ENCODE results near the gene MGME1.

MGME1 gene

GRCh38 chr20:17941087-17941825 lies 27.6 kb upstream of the MGME1 start:
- POLR2A ChIA-PET, result interaction anchor here (1.3 kb wide), 1 partner anchor 14 kb away, joined by 4 read pairs; no protein-coding TSS in a partner anchor
- CTCF ChIA-PET, result no interaction called here
- no peak for DNase-seq (ENCODE audit: extremely low spot score)
- no peak for TF ChIP-seq SP1 (IDR thresholded peaks at IDR 0.05)
- no peak for TF ChIP-seq PKNOX1 (IDR thresholded peaks at IDR 0.05)
- TF ChIP-seq FOXA1 (IDR thresholded peaks at IDR 0.05), result no peak
- TF ChIP-seq ELF4 (IDR thresholded peaks at IDR 0.05), result no peak
- no peak for TF ChIP-seq BHLHE40 (IDR thresholded peaks at IDR 0.05; ENCODE audit: borderline replicate concordance)
- no peak for TF ChIP-seq L3MBTL2 (conservative IDR thresholded peaks at IDR 0.05)
- TF ChIP-seq ZNF384 (IDR thresholded peaks at IDR 0.05), result no peak
- no peak for TF ChIP-seq SUZ12 (IDR thresholded peaks at IDR 0.05)
- TF ChIP-seq LEF1 (IDR thresholded peaks at IDR 0.05; ENCODE audit: borderline replicate concordance), result no peak
- no peak for TF ChIP-seq FOXK2 (IDR thresholded peaks at IDR 0.05)
- TF ChIP-seq CTBP1 (IDR thresholded peaks at IDR 0.05; ENCODE audit: borderline replicate concordance), result no peak

GRCh38 chr20:17941826-17942196 lies 27.0 kb upstream of the MGME1 start:
- no peak for DNase-seq (ENCODE audit: extremely low spot score)
- CTCF ChIA-PET, result no interaction called here
- no peak for TF ChIP-seq ARNT (IDR thresholded peaks at IDR 0.05)
- TF ChIP-seq LEF1 (IDR thresholded peaks at IDR 0.05; ENCODE audit: borderline replicate concordance), result no peak
- no peak for TF ChIP-seq PKNOX1 (IDR thresholded peaks at IDR 0.05)
- no peak for TF ChIP-seq CTBP1 (IDR thresholded peaks at IDR 0.05; ENCODE audit: borderline replicate concordance)
- TF ChIP-seq FOXA1 (IDR thresholded peaks at IDR 0.05), result no peak
- TF ChIP-seq NFRKB (IDR thresholded peaks at IDR 0.05), result no peak
- TF ChIP-seq SUZ12 (IDR thresholded peaks at IDR 0.05), result no peak
- no peak for TF ChIP-seq ZNF384 (IDR thresholded peaks at IDR 0.05)
- no peak for TF ChIP-seq ELF4 (IDR thresholded peaks at IDR 0.05)
- TF ChIP-seq TARDBP (IDR thresholded peaks at IDR 0.05), result no peak
- TF ChIP-seq L3MBTL2 (conservative IDR thresholded peaks at IDR 0.05), result no peak
- TF ChIP-seq SP1 (IDR thresholded peaks at IDR 0.05), result no peak
- TF ChIP-seq FOXM1 (IDR thresholded peaks at IDR 0.05; ENCODE audit: borderline replicate concordance), result no peak
- no peak for TF ChIP-seq BHLHE40 (IDR thresholded peaks at IDR 0.05; ENCODE audit: borderline replicate concordance)
- TF ChIP-seq FOXK2 (IDR thresholded peaks at IDR 0.05), result no peak
- TF ChIP-seq HDGF (IDR thresholded peaks at IDR 0.05; ENCODE audit: borderline replicate concordance), result no peak
- POLR2A ChIA-PET, result no interaction called here

- no peak for DNase-seq (ENCODE audit: extremely low spot score)
- TF ChIP-seq L3MBTL2 (conservative IDR thresholded peaks at IDR 0.05) (no peak), LEF1 (IDR thresholded peaks at IDR 0.05; ENCODE audit: borderline replicate concordance) (no peak), SUZ12 (IDR thresholded peaks at IDR 0.05) (no peak), PKNOX1 (IDR thresholded peaks at IDR 0.05) (no peak), HDGF (IDR thresholded peaks at IDR 0.05; ENCODE audit: borderline replicate concordance) (no peak), NFRKB (IDR thresholded peaks at IDR 0.05) (no peak), CTBP1 (IDR thresholded peaks at IDR 0.05; ENCODE audit: borderline replicate concordance) (no peak), ELF4 (IDR thresholded peaks at IDR 0.05) (no peak), ARNT (IDR thresholded peaks at IDR 0.05) (no peak), BHLHE40 (IDR thresholded peaks at IDR 0.05; ENCODE audit: borderline replicate concordance) (no peak), FOXK2 (IDR thresholded peaks at IDR 0.05) (no peak), FOXM1 (IDR thresholded peaks at IDR 0.05; ENCODE audit: borderline replicate concordance) (no peak), FOXA1 (IDR thresholded peaks at IDR 0.05) (no peak), TARDBP (IDR thresholded peaks at IDR 0.05) (no peak)
- ChIA-PET POLR2A (no interaction called here), CTCF (no interaction called here)
Observed at GRCh38 chr20:17943343-17943742, 25.5 kb upstream of the MGME1 start.

GRCh38 chr20:17944854-17945474 lies 23.9 kb upstream of the MGME1 start:
- TF ChIP-seq SP1 (IDR thresholded peaks at IDR 0.05) (no peak), BHLHE40 (IDR thresholded peaks at IDR 0.05; ENCODE audit: borderline replicate concordance) (no peak), PKNOX1 (IDR thresholded peaks at IDR 0.05) (no peak), ARNT (IDR thresholded peaks at IDR 0.05) (no peak), FOXK2 (IDR thresholded peaks at IDR 0.05) (no peak), HDGF (IDR thresholded peaks at IDR 0.05; ENCODE audit: borderline replicate concordance) (no peak), L3MBTL2 (conservative IDR thresholded peaks at IDR 0.05) (no peak), TARDBP (IDR thresholded peaks at IDR 0.05) (no peak), ELF4 (IDR thresholded peaks at IDR 0.05) (no peak), ZNF384 (IDR thresholded peaks at IDR 0.05) (no peak), FOXM1 (IDR thresholded peaks at IDR 0.05; ENCODE audit: borderline replicate concordance) (no peak), LEF1 (IDR thresholded peaks at IDR 0.05; ENCODE audit: borderline replicate concordance) (no peak), SUZ12 (IDR thresholded peaks at IDR 0.05) (no peak), NFRKB (IDR thresholded peaks at IDR 0.05) (no peak), FOXA1 (IDR thresholded peaks at IDR 0.05) (no peak), CTBP1 (IDR thresholded peaks at IDR 0.05; ENCODE audit: borderline replicate concordance) (no peak)
- DNase-seq (ENCODE audit: extremely low spot score), result no peak
- POLR2A ChIA-PET, result no interaction called here
- CTCF ChIA-PET, result interaction anchor here (1.4 kb wide), 1 partner anchor 13 kb away, joined by 3 read pairs; no protein-coding TSS in a partner anchor

GRCh38 chr20:17946040-17946439 lies 22.8 kb upstream of the MGME1 start:
- ChIA-PET POLR2A (no interaction called here), CTCF (no interaction called here)
- no peak for DNase-seq (ENCODE audit: extremely low spot score)
- TF ChIP-seq HDGF (IDR thresholded peaks at IDR 0.05; ENCODE audit: borderline replicate concordance) (no peak), L3MBTL2 (conservative IDR thresholded peaks at IDR 0.05) (no peak), ELF4 (IDR thresholded peaks at IDR 0.05) (no peak), SUZ12 (IDR thresholded peaks at IDR 0.05) (no peak)
